NCI-H460 (cell line): ENCODE data around the gene GSTA3. TPM values are rescaled to one million over a fixed set of nuclear protein-coding genes. Genes with fewer than 3 reads are reported as not detected.
"Not testable (repeated sequence)": the region's sequence is repeated elsewhere in the genome, so short reads cannot be mapped to it uniquely, and the experiment has no call there.

Experiments used
- DNase-seq: peaks from one replicate; pipeline ENCODE4 v3.0.0-alpha.2; 2016; ENCODE audit warnings: low read depth; ENCODE audit errors: extremely low read depth
- polyA plus RNA-seq: library from polyadenylated mRNA; depleted of rRNA; stranded (reverse); fragments of >200 nt; gene quantifications from 2 replicates; pipeline ENCODE4 v1.2.3, GENCODE V29; 2014; cell fraction: nucleus; rRNA removed
- total RNA-seq: library from RNA; depleted of rRNA; stranded (reverse); fragments of >200 nt; shearing (Covaris generic); gene quantifications from 2 replicates; pipeline ENCODE4 v1.2.3, GENCODE V29; 2014; rRNA removed

The GSTA3 gene
- total RNA-seq = not detected in 2 replicates
- not detected in 2 replicates for polyA plus RNA-seq

- DNase-seq = no peak
These were observed at the start of gene GSTA3 for GRCh38 chr6:52909531-52909930. TSS of gene GSTA3 (minus strand) at chr6:52909698. CDS start at chr6:52905834, 3,864 bp downstream.

- DNase-seq = no peak
These were observed 49.2 kb upstream of the GSTA3 start for GRCh38 chr6:52958546-52959255.

- DNase-seq = no peak
These were observed 46.4 kb upstream of the GSTA3 start for GRCh38 chr6:52955871-52956270.

GRCh38 chr6:52953911-52954839, 44.7 kb upstream of the GSTA3 start:
- DNase-seq = no peak

GRCh38 chr6:52946306-52946705, 36.8 kb upstream of the GSTA3 start:
- DNase-seq = no peak

GRCh38 chr6:52942821-52943220, 33.3 kb upstream of the GSTA3 start:
- DNase-seq = not testable (repeated sequence)

GRCh38 chr6:52942221-52942620, 32.7 kb upstream of the GSTA3 start:
- no peak for DNase-seq

- DNase-seq = no peak
These were observed 28.4 kb upstream of the GSTA3 start for GRCh38 chr6:52937908-52938307.

GRCh38 chr6:52933778-52934177, 24.3 kb upstream of the GSTA3 start:
- DNase-seq = no peak

GRCh38 chr6:52931351-52931750, 21.9 kb upstream of the GSTA3 start:
- DNase-seq = no peak

GRCh38 chr6:52929321-52930164, 20.0 kb upstream of the GSTA3 start:
- DNase-seq = peak; percentile 19

- DNase-seq = no peak
These were observed 18.0 kb upstream of the GSTA3 start for GRCh38 chr6:52927451-52927850.

GRCh38 chr6:52925919-52926792, 16.7 kb upstream of the GSTA3 start:
- DNase-seq = no peak

GRCh38 chr6:52925042-52925441, 15.5 kb upstream of the GSTA3 start:
- no peak for DNase-seq

GRCh38 chr6:52923689-52924088, 14.2 kb upstream of the GSTA3 start:
- DNase-seq = not testable (repeated sequence)

- no peak for DNase-seq
These were observed 12.7 kb upstream of the GSTA3 start for GRCh38 chr6:52922161-52922560.

- DNase-seq = no peak
These were observed 12.2 kb upstream of the GSTA3 start for GRCh38 chr6:52921743-52922142.

GRCh38 chr6:52919511-52919910, 10.0 kb upstream of the GSTA3 start:
- not testable (repeated sequence) for DNase-seq

GRCh38 chr6:52918771-52919170, 9.3 kb upstream of the GSTA3 start:
- DNase-seq = not testable (repeated sequence)
